A375 (cell line): Measurements from ENCODE around the gene IFITM2. TPM values are rescaled to one million over a fixed set of nuclear protein-coding genes. Genes with fewer than 3 reads are reported as not detected.

Experiments used
- small RNA-seq: library from RNA; depleted of rRNA; stranded (forward); fragments of <200 nt; gene quantifications from one replicate; pipeline ENCODE3, GENCODE V24; 2014
- total RNA-seq: library from RNA; depleted of rRNA; stranded (reverse); fragments of >200 nt; shearing (Covaris generic); gene quantifications from 2 replicates; pipeline ENCODE4 v1.2.3, GENCODE V29; 2014; rRNA removed

IFITM2 gene
- total RNA-seq: 15.1 and 25.4 TPM in 2 replicates

GRCh38 chr11:307766-308708 is at the start of gene IFITM2:
IFITM2 (plus strand) TSS chr11:307816; CDS start chr11:308193, 377 bp downstream.

GRCh38 chr11:278001-278951 is 29.3 kb upstream of the IFITM2 start, which contains the start of gene NLRP6:
NLRP6 (plus strand) TSS chr11:278407; CDS start chr11:278570, 163 bp downstream.

DNA sequence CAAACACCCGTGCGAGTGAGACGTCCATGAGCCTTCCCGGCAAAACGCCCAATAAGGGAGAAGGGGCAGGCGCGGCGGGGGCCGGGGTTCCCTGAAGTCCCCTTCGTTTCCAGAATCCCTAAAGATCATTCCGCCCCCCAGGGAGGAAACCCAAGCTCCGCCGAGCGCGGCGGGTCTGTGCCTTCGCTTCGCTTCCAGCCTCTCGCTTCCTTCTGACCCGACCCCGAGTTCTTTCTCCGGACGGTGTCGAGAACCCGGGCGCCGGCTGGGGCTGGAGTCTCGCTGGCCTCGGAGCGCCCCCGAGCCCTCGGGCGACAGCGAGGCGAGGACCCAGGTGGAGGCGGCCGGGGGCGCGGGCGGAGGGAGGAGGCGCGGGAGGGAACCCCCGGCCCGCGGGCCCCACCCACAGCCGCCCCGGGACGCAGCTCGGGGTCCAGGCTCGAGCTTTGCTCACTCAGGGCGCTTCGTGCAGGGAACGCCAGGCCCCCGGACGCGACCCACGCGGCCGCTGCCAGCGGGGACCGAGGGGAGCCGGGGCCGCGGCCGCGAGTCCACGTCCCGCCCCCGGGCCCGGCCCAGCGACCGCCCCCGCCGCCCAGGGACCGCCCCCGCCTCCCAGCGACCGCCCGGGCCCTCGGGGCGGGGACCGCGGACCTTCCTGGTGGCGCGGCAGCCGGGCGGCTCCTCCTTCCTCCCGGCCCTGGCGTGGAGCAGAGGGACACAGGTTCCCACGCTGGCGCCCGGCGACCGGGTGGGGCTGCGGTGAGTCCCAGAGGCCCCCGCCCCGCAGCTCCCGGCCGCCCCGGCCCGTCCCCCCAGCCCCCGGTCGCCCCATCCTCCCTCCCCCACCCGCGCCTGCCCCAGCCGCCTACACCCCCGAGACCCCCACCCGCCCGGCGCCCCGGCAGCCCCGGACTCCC is 18.9 kb upstream of the IFITM2 start, which contains the start of gene PGGHG:
Gene PGGHG (plus strand): TSS at position 649 of the 920 bp plus-strand sequence. CDS start 691 bp downstream, outside the sequence.

GRCh38 chr11:299081-299891 is 8.3 kb upstream of the IFITM2 start, which contains the start of gene IFITM5:
IFITM5 (minus strand) TSS chr11:299526; CDS start chr11:299490, 36 bp downstream.

GRCh38 chr11:313787-314553 is 6.4 kb downstream of the IFITM2 start, which contains the start of gene IFITM1:
IFITM1 (plus strand) TSS chr11:314040; CDS start chr11:314171, 131 bp downstream.

Small RNA genes within 50 kb of the gene (small RNA-seq; reads per million reads assigned to genes)
- gene AC136475.6: not detected

Other genes starting within 250 kb of the IFITM2 start
- not detected in 2 replicates for gene SCGB1C1, start 114.7 kb upstream of the IFITM2 start, total RNA-seq
- gene BET1L, start 100.4 kb upstream of the IFITM2 start, total RNA-seq: 12.4 and 13.2 TPM in 2 replicates
- gene RIC8A, start 100.1 kb upstream of the IFITM2 start, total RNA-seq: 77.6 and 88.5 TPM in 2 replicates
- gene SIRT3, start 71.5 kb upstream of the IFITM2 start, total RNA-seq: 10.6 and 10.7 TPM in 2 replicates
- gene PSMD13, start 70.8 kb upstream of the IFITM2 start, total RNA-seq: 156 and 163 TPM in 2 replicates
- not detected in 2 replicates for gene NLRP6, start 29.4 kb upstream of the IFITM2 start, total RNA-seq
- gene PGGHG, start 18.7 kb upstream of the IFITM2 start, total RNA-seq: 15.1 and 16.4 TPM in 2 replicates
- not detected in 2 replicates for gene IFITM5, start 8.3 kb upstream of the IFITM2 start, total RNA-seq
- 3.9 and 4.5 TPM in 2 replicates for gene IFITM1, start 6.2 kb downstream of the IFITM2 start, total RNA-seq
- 70.9 and 105 TPM in 2 replicates for gene IFITM3, start 13.0 kb downstream of the IFITM2 start, total RNA-seq
- gene B4GALNT4, start 61.7 kb downstream of the IFITM2 start, total RNA-seq: 42.6 and 50.4 TPM in 2 replicates
- gene PKP3, start 86.4 kb downstream of the IFITM2 start, total RNA-seq: 31.2 and 33.4 TPM in 2 replicates
- gene SIGIRR, start 107.2 kb downstream of the IFITM2 start, total RNA-seq: 50.6 and 74.5 TPM in 2 replicates
- gene ANO9, start 134.2 kb downstream of the IFITM2 start, total RNA-seq: 0.13 TPM in 1 of 2 replicates, not detected in the other
- gene PTDSS2, start 142.5 kb downstream of the IFITM2 start, total RNA-seq: 22.3 and 37.3 TPM in 2 replicates
- gene RNH1, start 199.4 kb downstream of the IFITM2 start, total RNA-seq: 165 and 173 TPM in 2 replicates
- gene HRAS, start 227.8 kb downstream of the IFITM2 start, total RNA-seq: 84.1 and 89.3 TPM in 2 replicates
- 2.8 TPM in 2 replicates for gene LRRC56, start 229.7 kb downstream of the IFITM2 start, total RNA-seq